GM19324 (cell line): ENCODE measurements around the gene ASCC3.
"Not testable (repeated sequence)": the region's sequence is repeated elsewhere in the genome, so short reads cannot be mapped to it uniquely, and the experiment has no call there.

Experiments used
- ATAC-seq: cut with Tn5 transposase; IDR thresholded peaks from one replicate; pipeline ENCODE4 v1.9.1; 2021; ENCODE audit warnings: mild to moderate bottlenecking, moderate library complexity; ENCODE audit not compliant: unreplicated experiment, low FRiP score

The ASCC3 gene

GRCh38 chr6:100809346-100809745 lies 71.8 kb downstream of the ASCC3 start:
- no peak for ATAC-seq

DNA sequence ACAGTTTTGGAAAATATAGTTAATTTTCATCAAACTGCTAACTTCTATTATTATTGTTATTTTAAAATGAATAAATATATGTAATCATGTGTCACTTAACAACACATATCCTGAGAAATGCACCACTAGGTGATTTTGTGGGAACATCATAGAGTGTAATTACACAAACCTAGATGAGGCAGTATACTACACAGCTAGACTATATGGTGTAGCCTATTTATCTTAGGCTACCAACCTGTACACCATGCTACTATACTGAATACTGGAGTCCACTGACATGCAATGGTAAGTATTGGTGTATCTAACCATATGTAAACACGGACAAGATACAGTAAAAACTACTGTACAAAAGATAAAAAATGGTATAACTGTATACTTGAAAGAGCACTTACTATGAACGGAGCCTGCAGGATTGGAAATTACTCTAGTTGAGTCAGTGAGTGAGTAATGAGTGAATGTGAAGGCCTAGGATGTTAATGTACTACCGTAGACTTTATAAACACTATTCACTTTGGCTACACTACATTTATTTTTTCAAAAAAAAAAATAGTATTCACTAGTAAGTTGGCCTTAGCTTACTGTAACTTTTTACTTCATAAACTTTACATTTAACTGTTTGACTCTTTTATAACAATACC lies 72.4 kb downstream of the ASCC3 start:
- ATAC-seq = no peak

DNA sequence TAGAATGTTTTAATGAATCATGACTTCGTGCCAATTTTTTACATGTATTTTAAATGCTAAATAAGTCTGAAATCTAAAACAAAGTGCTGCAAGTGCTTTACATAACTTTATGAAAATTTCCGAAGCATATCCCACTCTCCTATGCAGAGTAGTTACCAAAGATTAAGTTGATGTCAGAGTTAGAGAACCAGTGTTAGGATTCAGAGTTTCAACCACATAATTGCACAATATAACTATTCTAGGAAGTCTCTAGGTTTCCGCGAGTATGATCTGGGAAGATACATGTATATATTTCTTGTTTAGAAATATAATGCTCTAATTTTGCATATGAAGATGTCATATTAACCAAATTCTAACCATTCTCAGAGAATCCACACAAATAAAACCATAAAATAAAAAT lies 74.8 kb downstream of the ASCC3 start:
- no peak for ATAC-seq

GRCh38 chr6:100803264-100804045 lies 77.7 kb downstream of the ASCC3 start:
- no peak for ATAC-seq

DNA sequence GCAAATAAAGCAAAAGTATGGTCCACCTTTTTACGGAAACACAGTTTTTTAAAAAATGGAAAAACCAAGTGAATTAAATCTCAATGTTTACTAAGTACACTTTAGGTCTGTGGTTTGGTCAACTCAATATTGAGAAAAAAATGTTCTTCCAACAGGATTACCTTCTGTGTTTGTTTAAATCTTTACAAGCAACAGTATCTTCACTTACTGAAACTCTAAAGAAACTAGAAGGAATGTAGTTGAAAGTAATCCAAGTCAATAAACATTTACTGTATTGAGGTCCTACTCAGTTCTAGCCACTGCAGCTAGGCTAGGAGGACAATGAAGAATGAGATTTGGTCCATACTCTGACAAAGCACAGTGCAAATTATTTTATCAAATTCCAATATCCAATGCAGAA lies 80.1 kb downstream of the ASCC3 start:
- ATAC-seq = no peak

DNA sequence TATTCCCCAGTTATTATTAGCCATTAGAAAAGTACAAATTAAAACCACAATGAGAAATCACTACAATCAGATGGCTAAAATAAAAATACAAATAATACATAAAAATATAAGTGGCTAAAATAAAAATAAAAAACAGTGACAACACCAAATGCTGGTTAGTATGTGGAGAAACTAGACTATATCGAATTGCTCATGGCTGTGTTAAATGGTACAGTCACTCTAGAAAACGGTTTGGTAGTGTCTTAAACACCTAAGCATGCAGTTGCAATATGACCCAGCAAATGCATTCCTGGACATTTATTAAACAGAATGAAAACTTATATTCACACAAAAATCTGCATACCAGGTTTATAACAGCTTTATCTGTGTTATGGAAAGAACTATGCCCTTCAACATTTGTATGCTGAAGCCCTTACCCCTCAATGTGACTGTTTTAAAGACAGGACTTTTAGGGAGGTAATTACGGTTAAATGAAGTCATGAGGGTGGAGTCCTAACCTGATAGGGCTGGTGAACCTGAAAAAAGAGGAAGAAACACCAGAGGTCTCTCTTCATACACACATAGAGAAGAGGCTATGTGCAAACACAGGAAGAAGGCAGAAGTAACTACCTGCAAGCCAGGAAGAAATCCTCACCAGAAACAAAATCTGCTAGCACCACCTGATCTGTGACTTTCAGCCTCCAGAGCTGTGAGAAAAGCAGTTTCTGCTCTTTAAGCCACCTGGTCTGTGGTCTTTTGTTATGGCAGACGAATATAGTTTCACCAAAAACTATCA lies 84.9 kb downstream of the ASCC3 start:
- peak; percentile 98 for ATAC-seq

DNA sequence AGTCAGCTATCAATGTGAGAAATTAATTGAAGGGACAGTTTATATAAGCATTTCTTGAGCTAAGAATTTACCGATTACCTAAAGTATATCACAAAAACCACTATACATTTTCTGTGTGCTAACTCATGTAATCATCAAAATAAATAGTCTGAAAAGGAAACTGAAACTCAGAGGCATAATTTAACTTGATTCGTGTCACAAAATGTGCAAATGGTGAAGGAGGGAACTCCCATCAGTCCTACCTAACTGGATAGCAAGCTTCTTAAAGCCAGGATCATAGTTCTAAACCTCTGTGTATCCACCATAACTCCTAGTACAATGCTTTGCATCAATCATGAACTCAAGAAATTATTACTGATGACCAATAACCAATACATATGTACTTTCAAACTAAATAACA lies 91.0 kb downstream of the ASCC3 start:
- ATAC-seq = no peak

DNA sequence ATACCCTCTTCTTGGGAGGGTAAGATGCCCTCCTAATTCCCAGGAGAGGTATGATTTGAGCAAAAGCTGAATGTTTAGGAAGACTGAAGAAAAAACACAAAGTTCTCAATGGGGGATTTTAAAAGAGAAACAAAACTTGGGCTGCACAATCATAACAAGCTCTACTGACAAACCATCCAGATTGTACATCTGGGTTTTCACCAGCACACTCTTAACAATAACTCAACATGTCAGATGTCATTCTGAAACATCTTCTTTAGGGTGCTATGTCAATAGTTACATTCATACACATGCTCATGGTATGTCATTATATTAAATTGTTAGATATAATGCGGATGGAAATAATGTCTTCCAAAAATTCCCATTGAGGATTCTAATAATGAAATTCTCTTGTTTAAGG lies 95.1 kb downstream of the ASCC3 start:
- no peak for ATAC-seq

- no peak for ATAC-seq
Measured at GRCh38 chr6:100780648-100781047, 100.5 kb downstream of the ASCC3 start.

GRCh38 chr6:100775667-100776066 lies 105.5 kb downstream of the ASCC3 start:
- no peak for ATAC-seq

DNA sequence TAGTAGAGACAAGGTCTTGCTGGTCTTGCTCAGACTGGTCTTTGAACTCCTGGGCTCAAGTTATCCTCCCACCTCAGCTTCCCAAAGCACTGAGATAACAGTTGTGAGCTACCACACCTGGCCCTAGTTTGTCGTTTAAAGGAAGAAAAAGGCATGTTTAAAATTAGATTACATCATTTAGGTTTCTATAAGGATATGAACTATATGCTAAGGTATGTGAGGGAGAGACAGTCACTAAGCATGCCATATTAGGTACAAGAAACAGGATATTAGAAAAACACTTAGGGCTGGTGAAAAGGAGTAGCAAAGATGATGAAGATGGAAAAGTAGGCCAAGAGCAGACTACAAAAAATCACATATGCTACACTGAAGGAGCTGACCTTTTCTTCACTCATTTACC lies 106.4 kb downstream of the ASCC3 start:
- no peak for ATAC-seq

- no peak for ATAC-seq
Measured at GRCh38 chr6:100768816-100769351, 112.2 kb downstream of the ASCC3 start.

DNA sequence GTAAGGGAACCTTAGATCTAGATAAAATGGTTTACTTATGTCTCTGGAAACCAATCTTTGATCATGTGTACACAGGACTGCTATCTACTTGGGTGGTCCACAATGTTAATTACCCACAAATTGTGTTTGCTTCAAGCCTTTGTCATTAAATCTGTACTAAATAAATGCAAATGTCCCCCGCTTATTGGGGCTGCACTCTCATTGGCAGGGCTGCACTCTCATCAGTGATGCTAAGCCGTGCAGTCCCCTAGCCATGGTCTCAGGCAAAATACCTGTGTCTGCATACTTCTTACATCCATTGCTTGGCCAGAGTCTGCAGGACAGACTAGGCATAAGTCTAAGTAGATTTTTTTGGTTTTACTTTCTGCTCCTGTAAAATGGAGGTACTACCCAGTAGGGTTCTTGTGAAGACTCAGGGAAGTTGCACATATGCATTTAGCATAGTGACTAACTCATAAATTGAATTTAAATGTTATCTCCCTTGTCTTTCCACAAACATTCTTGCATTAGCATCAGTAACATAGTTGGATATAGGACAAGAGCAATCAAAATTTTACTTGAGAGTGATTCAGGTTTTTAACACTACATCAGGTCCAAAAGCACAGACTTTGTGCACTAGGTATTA lies 117.4 kb downstream of the ASCC3 start:
- no peak for ATAC-seq

GRCh38 chr6:100761841-100762240 lies 119.3 kb downstream of the ASCC3 start:
- ATAC-seq = no peak

DNA sequence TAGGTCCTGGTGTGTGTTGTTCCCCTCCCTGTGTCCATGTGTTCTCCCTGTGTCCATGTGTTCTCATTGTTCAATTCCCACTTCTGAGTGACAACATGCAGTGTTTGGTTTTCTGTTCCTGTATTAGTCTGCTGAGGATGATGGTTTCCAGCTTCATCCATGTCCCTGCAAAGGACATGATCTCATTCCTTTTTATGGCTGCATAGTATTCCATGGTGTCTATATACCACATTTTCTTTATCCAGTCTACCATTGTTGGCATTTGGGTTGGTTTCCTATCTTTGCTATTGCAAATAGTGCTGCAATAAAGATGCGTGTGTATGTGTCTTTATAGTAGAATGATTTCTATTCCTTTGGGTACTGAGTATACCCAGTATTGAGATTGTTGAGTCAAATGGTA lies 122.7 kb downstream of the ASCC3 start:
- ATAC-seq = not testable (repeated sequence)

DNA sequence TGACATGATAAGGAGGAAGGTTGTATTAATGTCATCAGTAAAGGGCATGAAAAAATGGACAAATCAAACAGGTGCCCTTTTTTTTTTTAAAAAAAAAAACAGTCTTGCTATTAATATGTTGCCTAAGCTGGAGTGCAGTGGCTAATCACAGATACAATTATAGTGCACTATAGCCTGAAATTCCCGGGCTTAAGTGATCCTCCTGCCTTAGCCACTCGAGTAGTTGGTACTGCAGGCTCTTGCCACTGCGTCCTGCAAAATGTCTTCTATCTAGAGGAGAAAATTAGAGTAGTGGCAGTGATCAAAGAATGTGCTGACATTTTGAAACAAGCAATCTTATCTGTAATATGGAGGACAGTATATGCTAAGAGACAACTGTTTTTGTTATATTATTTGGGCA lies 127.7 kb downstream of the ASCC3 start:
- ATAC-seq = no peak

DNA sequence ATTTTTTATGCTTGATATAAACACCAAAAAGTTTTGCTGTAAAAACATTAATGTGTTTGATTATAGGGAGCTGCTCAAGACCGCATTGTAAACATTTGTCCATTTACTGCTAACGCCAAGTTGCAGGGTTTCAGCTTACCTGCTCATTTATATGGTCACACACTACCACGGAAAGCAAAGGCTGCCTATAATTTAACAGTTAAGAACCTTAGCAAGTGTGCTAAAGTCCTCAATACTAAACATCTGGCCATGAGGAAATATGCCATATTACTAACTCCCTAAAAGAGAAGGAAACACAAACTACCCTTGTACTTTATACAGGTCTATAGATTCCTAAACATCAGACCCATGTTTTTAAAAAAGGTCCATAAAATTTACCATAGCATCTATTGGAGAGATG lies 129.5 kb downstream of the ASCC3 start:
- ATAC-seq = no peak

- no peak for ATAC-seq
Measured at GRCh38 chr6:100745419-100746041, 135.6 kb downstream of the ASCC3 start.

GRCh38 chr6:100740439-100740838 lies 140.7 kb downstream of the ASCC3 start:
- no peak for ATAC-seq

DNA sequence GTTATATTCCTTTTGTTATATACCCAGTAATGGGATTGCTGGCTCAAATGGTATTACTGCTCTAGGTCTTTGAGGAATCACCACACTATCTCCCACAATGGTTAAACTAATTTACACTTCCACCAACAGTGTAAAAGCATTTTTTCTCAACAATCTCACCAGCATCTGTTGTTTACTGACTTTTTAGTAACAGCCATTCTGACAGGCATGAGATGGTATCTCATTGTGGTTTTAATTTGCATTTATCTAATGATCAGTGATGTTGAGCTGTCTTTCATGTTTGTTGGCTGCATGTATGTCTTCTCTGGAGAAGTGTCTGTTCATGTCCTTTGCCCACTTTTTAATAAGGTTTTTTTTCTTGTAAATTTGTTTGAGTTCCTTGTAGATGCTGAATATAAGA lies 143.4 kb downstream of the ASCC3 start:
- ATAC-seq = not testable (repeated sequence)
